Tibial nerve (tissue), 4 donors: ENCODE data around the gene HPRT1.
A peak's percentile ranks its signal among the peaks of the same experiment; 100 is the strongest.

Source experiments
- CTCF ChIP-seq, 5 experiments: fragments of 200-600 bp in 3 of 5; fragments of 450-650 bp in 2 of 5; sonication (generic) in 3 of 5; IDR thresholded peaks; one replicate each; pipeline ENCODE4 v1.5.1; 2016 to 2019; ENCODE audit warnings: antibody characterized with exemption in 5 of 5, mild to moderate bottlenecking in 3 of 5, moderate library complexity in 2 of 5
- EP300 ChIP-seq, 2 donors: sonication (generic); formaldehyde crosslinking; IDR thresholded peaks; one replicate each; pipeline ENCODE4 v1.6.1; 2017; ENCODE audit warnings: antibody characterized with exemption in 2 of 2, mild to moderate bottlenecking in 1 of 2

GRCh38 chrX:134423606-134424005, 36.4 kb upstream of the HPRT1 start:
- peak in 1 of 5 experiments; percentile 10 for TF ChIP-seq CTCF (IDR thresholded peaks at IDR 0.05)
- no peak for TF ChIP-seq EP300 (IDR thresholded peaks at IDR 0.05)
